GM19193 (cell line): ENCODE results near the gene CUEDC2.

Source experiments
- POLR2A ChIP-seq: IDR thresholded peaks from 4 replicates; pipeline ENCODE4 v1.6.1; 2011; ENCODE audit not compliant: insufficient read depth, insufficient read length; ENCODE audit errors: extremely low read depth

Gene CUEDC2

GRCh38 chr10:102410429-102411073, 21.8 kb downstream of the CUEDC2 start:
- no peak for TF ChIP-seq POLR2A

- TF ChIP-seq POLR2A: no peak
Observed at GRCh38 chr10:102409604-102410428, 22.6 kb downstream of the CUEDC2 start.

GRCh38 chr10:102408728-102409603, 23.4 kb downstream of the CUEDC2 start:
- no peak for TF ChIP-seq POLR2A

- TF ChIP-seq POLR2A: no peak
Observed at GRCh38 chr10:102408131-102408727, 24.1 kb downstream of the CUEDC2 start.

- TF ChIP-seq POLR2A: peak; percentile 20
Observed at GRCh38 chr10:102407425-102408130, 24.8 kb downstream of the CUEDC2 start.

GRCh38 chr10:102406815-102407214, 25.6 kb downstream of the CUEDC2 start:
- TF ChIP-seq POLR2A: no peak

- peak; percentile 15 for TF ChIP-seq POLR2A
Observed at GRCh38 chr10:102405632-102406031, 26.7 kb downstream of the CUEDC2 start.

GRCh38 chr10:102405108-102405571, 27.2 kb downstream of the CUEDC2 start:
- TF ChIP-seq POLR2A: no peak

GRCh38 chr10:102404361-102405107, 27.8 kb downstream of the CUEDC2 start:
- TF ChIP-seq POLR2A: peak; percentile 54

- TF ChIP-seq POLR2A: peak; percentile 24
Observed at GRCh38 chr10:102403115-102403514, 29.3 kb downstream of the CUEDC2 start.

GRCh38 chr10:102402512-102402896, 29.9 kb downstream of the CUEDC2 start:
- TF ChIP-seq POLR2A: no peak

GRCh38 chr10:102401735-102402511, 30.5 kb downstream of the CUEDC2 start:
- TF ChIP-seq POLR2A: no peak

- TF ChIP-seq POLR2A: no peak
Observed at GRCh38 chr10:102401342-102401654, 31.1 kb downstream of the CUEDC2 start.
